AG09319 (cell line): Measurements from ENCODE around the gene CCDC187.

Experiments
- DNase-seq: peaks from one replicate; pipeline ENCODE4 v3.0.0-alpha.2; 2010; ENCODE audit warnings: low read depth; ENCODE audit errors: extremely low read depth
- TF ChIP-seq, protein P1 (sequence below): IDR thresholded peaks from 2 replicates; pipeline ENCODE4 v1.5.1; 2011; ENCODE audit warnings: low read depth, mild to moderate bottlenecking, inconsistent platforms, low read length, moderate library complexity

CCDC187 gene

GRCh38 chr9:136294437-136294836 lies 9.5 kb downstream of the CCDC187 start:
- no peak for DNase-seq
- TF ChIP-seq, protein P1, sequence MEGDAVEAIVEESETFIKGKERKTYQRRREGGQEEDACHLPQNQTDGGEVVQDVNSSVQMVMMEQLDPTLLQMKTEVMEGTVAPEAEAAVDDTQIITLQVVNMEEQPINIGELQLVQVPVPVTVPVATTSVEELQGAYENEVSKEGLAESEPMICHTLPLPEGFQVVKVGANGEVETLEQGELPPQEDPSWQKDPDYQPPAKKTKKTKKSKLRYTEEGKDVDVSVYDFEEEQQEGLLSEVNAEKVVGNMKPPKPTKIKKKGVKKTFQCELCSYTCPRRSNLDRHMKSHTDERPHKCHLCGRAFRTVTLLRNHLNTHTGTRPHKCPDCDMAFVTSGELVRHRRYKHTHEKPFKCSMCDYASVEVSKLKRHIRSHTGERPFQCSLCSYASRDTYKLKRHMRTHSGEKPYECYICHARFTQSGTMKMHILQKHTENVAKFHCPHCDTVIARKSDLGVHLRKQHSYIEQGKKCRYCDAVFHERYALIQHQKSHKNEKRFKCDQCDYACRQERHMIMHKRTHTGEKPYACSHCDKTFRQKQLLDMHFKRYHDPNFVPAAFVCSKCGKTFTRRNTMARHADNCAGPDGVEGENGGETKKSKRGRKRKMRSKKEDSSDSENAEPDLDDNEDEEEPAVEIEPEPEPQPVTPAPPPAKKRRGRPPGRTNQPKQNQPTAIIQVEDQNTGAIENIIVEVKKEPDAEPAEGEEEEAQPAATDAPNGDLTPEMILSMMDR, result no peak

- TF ChIP-seq, protein P1, result no peak
- DNase-seq, result no peak
These were observed 10.3 kb downstream of the CCDC187 start for GRCh38 chr9:136293476-136294077.

- TF ChIP-seq, protein P1, result no peak
- DNase-seq, result no peak
These were observed 11.1 kb downstream of the CCDC187 start for GRCh38 chr9:136292591-136293448.

DNA sequence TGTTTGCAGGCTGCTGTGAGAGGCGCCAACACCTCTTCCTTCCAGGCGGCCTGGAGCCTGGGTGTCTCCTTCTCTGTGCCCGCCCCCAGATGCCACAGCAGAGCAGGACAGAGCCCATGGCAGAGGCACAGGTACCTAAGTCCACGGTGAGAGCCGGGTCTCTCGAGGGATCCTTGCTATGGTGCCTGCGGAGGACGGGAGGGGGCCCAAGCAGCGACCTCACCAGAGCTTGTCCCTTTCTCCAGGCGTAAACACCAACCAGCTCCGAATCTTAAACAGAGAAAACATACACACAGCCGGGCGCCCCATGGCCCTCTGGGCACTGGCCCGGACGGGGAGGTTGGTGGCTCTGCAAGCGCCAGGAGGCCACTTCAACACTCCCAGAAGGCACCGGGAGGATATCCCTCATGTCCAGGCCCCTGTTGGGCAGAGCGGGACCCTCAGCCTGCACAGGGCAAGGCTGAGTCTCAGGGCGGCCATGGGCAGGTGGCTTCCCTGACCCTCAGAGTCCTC lies 11.8 kb downstream of the CCDC187 start:
- DNase-seq, result no peak
- TF ChIP-seq, protein P1, result no peak

DNA sequence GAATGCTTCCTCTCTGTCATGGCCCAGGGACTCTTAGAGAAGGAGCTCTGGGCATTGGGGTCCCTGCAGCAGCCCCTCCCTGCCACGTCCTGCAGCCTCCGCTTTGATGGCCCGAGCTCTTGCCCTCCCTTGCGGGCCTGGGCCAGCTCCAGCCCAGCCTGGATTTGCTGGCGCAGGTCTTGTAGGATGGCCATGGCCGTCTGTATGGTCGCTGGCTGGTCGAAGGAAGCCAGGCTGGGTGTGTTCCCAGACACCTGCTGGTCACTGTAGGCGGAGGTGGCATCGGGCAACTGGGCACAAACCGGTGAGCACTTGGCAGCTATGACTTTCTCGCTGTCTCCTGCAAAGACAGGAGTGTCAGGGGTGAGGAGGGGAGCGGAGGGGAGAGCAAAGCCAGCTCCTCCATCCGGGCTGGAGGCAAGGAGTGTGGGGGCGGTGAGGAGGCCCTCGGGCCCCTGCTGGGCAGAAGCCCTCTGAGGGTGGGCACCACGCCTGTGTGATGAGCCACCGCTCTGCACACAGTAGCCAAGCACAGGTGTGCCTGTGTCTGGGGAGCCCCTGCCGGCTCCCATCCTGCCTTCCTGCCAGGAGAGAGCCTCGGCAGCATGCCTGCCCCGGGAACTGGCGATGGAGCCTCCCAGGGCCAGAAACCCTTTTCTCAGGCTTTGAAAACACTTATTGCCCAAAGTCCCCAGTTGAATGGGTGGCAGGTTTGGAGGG lies 12.4 kb downstream of the CCDC187 start:
- TF ChIP-seq, protein P1, result no peak
- no peak for DNase-seq

GRCh38 chr9:136290508-136291000 lies 13.3 kb downstream of the CCDC187 start:
- TF ChIP-seq, protein P1, result no peak
- DNase-seq, result no peak
